SU-DHL-6 (cell line): ENCODE data around the gene C3.

Experiments used
- H2AFZ ChIP-seq: fragments of 200-600 bp; sonication (generic); 2 replicates; pipeline ENCODE4 v1.6.1; 2014; ENCODE audit warnings: low read depth, mild to moderate bottlenecking, moderate library complexity, mixed read lengths, antibody characterized with exemption, low read length; ENCODE audit not compliant: severe bottlenecking
- H3F3A ChIP-seq: fragments of 200-600 bp; shearing (Covaris generic); 2 replicates; pipeline ENCODE4 v1.6.0; 2016; ENCODE audit warnings: antibody characterized with exemption, mild to moderate bottlenecking; ENCODE audit not compliant: insufficient read depth
- H3K27ac ChIP-seq: fragments of 200-600 bp; sonication (generic); 2 replicates; pipeline ENCODE4 v1.5.1; 2016; ENCODE audit warnings: low read depth, mild to moderate bottlenecking, low read length, moderate library complexity, mixed read lengths
- H3K27me3 ChIP-seq: fragments of 200-600 bp; sonication (generic), shearing (Covaris generic); 2 replicates; pipeline ENCODE4 v1.6.0; 2014; ENCODE audit warnings: mild to moderate bottlenecking, low read length
- H3K36me3 ChIP-seq: fragments of 200-600 bp; sonication (generic); 2 replicates; pipeline ENCODE4 v1.6.1; 2014; ENCODE audit warnings: mild to moderate bottlenecking, low read length, mixed read lengths
- H3K4me2 ChIP-seq: fragments of 300-600, 200-600 bp; shearing (Covaris generic), sonication (generic); 2 replicates; pipeline ENCODE4 v1.6.0; 2014; ENCODE audit warnings: low read length, low read depth, mild to moderate bottlenecking; ENCODE audit not compliant: poor library complexity, severe bottlenecking
- H3K4me3 ChIP-seq: fragments of 200-600 bp; sonication (generic); 2 replicates; pipeline ENCODE4 v1.5.1; 2014; ENCODE audit warnings: antibody characterized with exemption, low read length, mild to moderate bottlenecking, mixed read lengths; ENCODE audit not compliant: insufficient read depth, poor library complexity, severe bottlenecking
- H3K79me2 ChIP-seq: fragments of 200-600 bp; sonication (generic); 2 replicates; pipeline ENCODE4 v1.6.1; 2014; ENCODE audit warnings: mild to moderate bottlenecking, low read length, moderate library complexity; ENCODE audit not compliant: insufficient read depth
- H3K9ac ChIP-seq: fragments of 200-600 bp; sonication (generic); 2 replicates; pipeline ENCODE4 v1.7.0; 2014; ENCODE audit warnings: mild to moderate bottlenecking, low read length
- H3K9me2 ChIP-seq: fragments of 200-600 bp; sonication (generic); replicated peaks from 2 replicates; pipeline ENCODE4 v1.6.1; 2014; ENCODE audit warnings: low read length; ENCODE audit not compliant: insufficient read depth
- H3K9me3 ChIP-seq: fragments of 200-600 bp; sonication (generic); 2 replicates; pipeline ENCODE4 v1.6.1; 2014; ENCODE audit warnings: low read length, mixed read lengths; ENCODE audit not compliant: insufficient read depth
- H4K20me1 ChIP-seq: fragments of 200-600 bp; sonication (generic); 2 replicates; pipeline ENCODE4 v1.6.1; 2014; ENCODE audit warnings: low read depth, mild to moderate bottlenecking, antibody characterized with exemption, low read length, moderate library complexity, mixed read lengths
- CTCF ChIP-seq: fragments of 200-600 bp; sonication (generic); IDR thresholded peaks from one replicate; pipeline ENCODE4 v1.5.1; 2017; ENCODE audit warnings: antibody characterized with exemption, mild to moderate bottlenecking, low read length, moderate library complexity; ENCODE audit not compliant: insufficient read depth, poor library complexity, severe bottlenecking
- EZH2phosphoT487 ChIP-seq: fragments of 200-600 bp; sonication (generic), shearing (Covaris generic); conservative IDR thresholded peaks from 2 replicates; pipeline ENCODE4 v1.6.1; 2018; ENCODE audit warnings: mild to moderate bottlenecking, antibody characterized with exemption, low read length, moderate library complexity, mixed read lengths

Gene C3

GRCh38 chr19:6705931-6706632 is 14.4 kb downstream of the C3 start:
- no peaks in the 10 kb centered on the region for H3K36me3 ChIP-seq
- TF ChIP-seq EZH2phosphoT487 = no peak
- TF ChIP-seq CTCF = no peak
- H2AFZ ChIP-seq = no peak overlapping the region
- no peaks in the 10 kb centered on the region for H3K9me3 ChIP-seq
- H3F3A ChIP-seq = no peaks in the 10 kb centered on the region
- H3K27me3 ChIP-seq = no peaks in the 10 kb centered on the region
- no peak overlapping the region for H3K9ac ChIP-seq
- no peak overlapping the region for H3K27ac ChIP-seq
- no peaks in the 10 kb centered on the region for H3K79me2 ChIP-seq
- no peak overlapping the region for H3K4me2 ChIP-seq
- H4K20me1 ChIP-seq = no peaks in the 10 kb centered on the region
- no peaks in the 10 kb centered on the region for H3K9me2 ChIP-seq
- H3K4me3 ChIP-seq = no peak overlapping the region

GRCh38 chr19:6700586-6701316 is 19.7 kb downstream of the C3 start:
- Histone ChIP-seq H3K9me3 (no peaks in the 10 kb centered on the region), H3K4me2 (no peak overlapping the region), H2AFZ (no peak overlapping the region), H3K9ac (no peak overlapping the region), H4K20me1 (no peaks in the 10 kb centered on the region), H3K9me2 (no peaks in the 10 kb centered on the region), H3K36me3 (no peaks in the 10 kb centered on the region), H3F3A (no peaks in the 10 kb centered on the region), H3K27ac (no peak overlapping the region), H3K79me2 (no peaks in the 10 kb centered on the region), H3K4me3 (no peak overlapping the region), H3K27me3 (no peaks in the 10 kb centered on the region)
- no peak for TF ChIP-seq EZH2phosphoT487
- no peak for TF ChIP-seq CTCF

- TF ChIP-seq EZH2phosphoT487 = no peak
- Histone ChIP-seq H4K20me1 (no peaks in the 10 kb centered on the region), H3K9me3 (no peaks in the 10 kb centered on the region), H3K9me2 (no peaks in the 10 kb centered on the region), H2AFZ (no peak overlapping the region), H3K4me3 (no peak overlapping the region), H3K9ac (no peak overlapping the region), H3K36me3 (no peaks in the 10 kb centered on the region), H3K4me2 (no peak overlapping the region), H3K79me2 (no peaks in the 10 kb centered on the region), H3K27ac (no peak overlapping the region), H3K27me3 (no peaks in the 10 kb centered on the region), H3F3A (no peaks in the 10 kb centered on the region)
Observed at GRCh38 chr19:6699935-6700334, 20.5 kb downstream of the C3 start.

- H3K9ac ChIP-seq = no peak overlapping the region
- no peaks in the 10 kb centered on the region for H3K79me2 ChIP-seq
- TF ChIP-seq CTCF (no peak), EZH2phosphoT487 (no peak)
- H3K27ac ChIP-seq = no peak overlapping the region
- H3K9me3 ChIP-seq = no peaks in the 10 kb centered on the region
- H3K27me3 ChIP-seq = no peaks in the 10 kb centered on the region
- H3K4me3 ChIP-seq = no peak overlapping the region
- H3K9me2 ChIP-seq = no peaks in the 10 kb centered on the region
- no peaks in the 10 kb centered on the region for H4K20me1 ChIP-seq
- H3K4me2 ChIP-seq = no peak overlapping the region
- H2AFZ ChIP-seq = no peak overlapping the region
- no peaks in the 10 kb centered on the region for H3F3A ChIP-seq
- H3K36me3 ChIP-seq = no peaks in the 10 kb centered on the region
Observed at GRCh38 chr19:6697291-6697690, 23.2 kb downstream of the C3 start.
